ENCODE results near the gene DNM2. TPM values are rescaled to one million over a fixed set of nuclear protein-coding genes. Genes with fewer than 3 reads are reported as not detected.

Gene DNM2
- total RNA-seq, 2 experiments from 2014 or later, result 144 to 150 TPM

GRCh38 chr19:10796653-10797052 is 78.8 kb downstream of the DNM2 start:
- CTCF ChIA-PET, result interaction anchor here (1.0 to 1.8 kb wide), 3 partner anchors 36 to 79 kb away, joined by 3 to 4 read pairs (median 3); partner anchors contain the start of genes DNM2 and TMED1
- POLR2A ChIA-PET, result interaction anchor here (1.0 to 1.1 kb wide), 2 partner anchors 26 to 68 kb away, joined by 3 to 5 read pairs; no protein-coding TSS in a partner anchor

- CTCF ChIA-PET, result interaction anchor here (1.0 to 1.8 kb wide), 2 partner anchors 36 to 39 kb away, joined by 3 to 4 read pairs; partner anchors contain the start of gene TMED1
- POLR2A ChIA-PET, result interaction anchor here (1.0 kb wide), 1 partner anchor 26 kb away, joined by 5 read pairs; no protein-coding TSS in a partner anchor
Observed at GRCh38 chr19:10797078-10797477, 79.2 kb downstream of the DNM2 start.

- ChIA-PET POLR2A (interaction anchor here (1.0 kb wide), 1 partner anchor 25 kb away, joined by 5 read pairs; no protein-coding TSS in a partner anchor), CTCF (interaction anchor here (1.0 to 1.8 kb wide), 2 partner anchors 37 to 38 kb away, joined by 3 to 4 read pairs; partner anchors contain the start of gene TMED1)
Observed at GRCh38 chr19:10797541-10798256, 79.8 kb downstream of the DNM2 start.

DNA sequence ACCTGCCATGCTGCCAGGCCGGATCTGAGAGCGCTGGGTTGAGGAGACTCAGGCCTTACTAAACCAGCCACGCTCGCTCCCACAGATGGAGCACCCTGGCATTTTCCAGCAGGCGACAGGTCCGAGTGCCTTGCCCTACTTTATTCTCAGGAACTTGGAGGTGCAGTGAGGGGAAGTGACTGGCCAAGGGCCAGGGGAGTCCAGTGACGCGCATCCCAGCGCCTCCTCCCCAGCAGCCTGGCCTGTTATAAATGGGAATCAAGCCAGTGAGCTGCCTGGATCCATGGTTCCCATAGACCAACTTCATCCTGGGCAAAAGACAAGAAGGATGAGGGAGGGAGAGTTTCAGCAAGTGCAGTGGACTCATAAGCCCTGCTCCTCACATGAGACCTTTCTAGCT is 82.6 kb downstream of the DNM2 start:
- CTCF ChIA-PET, result no interaction called here
- POLR2A ChIA-PET, result no interaction called here

DNA sequence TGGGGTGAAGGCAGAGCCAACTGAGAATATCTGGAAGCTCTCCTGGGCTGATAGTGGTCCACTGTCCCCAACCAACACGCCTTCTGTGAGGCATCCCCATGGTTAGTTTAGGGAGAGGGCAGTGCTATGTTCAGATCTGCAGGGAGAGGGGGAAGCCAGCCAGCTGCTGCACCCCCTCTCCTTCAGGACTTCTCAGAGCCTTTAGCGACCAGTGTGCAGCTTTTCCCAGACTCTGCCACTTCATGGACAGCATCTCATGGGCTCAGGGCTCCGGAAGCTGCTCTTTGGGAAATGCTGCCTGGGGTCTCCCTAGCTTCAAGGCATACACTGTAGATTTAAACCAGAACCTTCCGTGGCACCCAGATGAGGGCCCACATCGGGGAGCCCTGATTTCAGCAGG is 84.6 kb downstream of the DNM2 start:
- ChIA-PET POLR2A (no interaction called here), CTCF (interaction anchor here (0.6 to 1.5 kb wide), 2 partner anchors 62 to 379 kb away, joined by 4 to 6 read pairs; no protein-coding TSS in a partner anchor)

DNA sequence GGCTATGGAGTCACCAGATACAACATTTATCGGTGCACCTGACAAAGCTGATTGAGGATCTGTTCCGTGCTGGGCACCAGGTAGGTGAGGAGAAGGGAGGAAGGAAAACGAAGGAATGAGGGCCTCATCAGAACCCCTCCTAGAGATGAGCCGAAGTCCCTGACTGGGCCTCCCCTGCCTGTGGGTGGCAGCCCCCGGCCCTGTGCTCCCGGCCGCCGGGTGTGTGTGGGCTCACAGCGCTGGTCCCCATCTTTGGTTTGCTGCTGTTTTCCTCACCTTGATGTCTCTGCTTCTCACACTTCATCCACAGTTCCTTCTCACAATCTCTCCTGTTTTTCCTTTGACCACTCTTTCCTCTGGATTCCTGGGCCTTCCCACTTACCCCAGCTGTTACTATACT is 85.4 kb downstream of the DNM2 start:
- POLR2A ChIA-PET, result no interaction called here
- CTCF ChIA-PET, result interaction anchor here (0.6 kb wide), 1 partner anchor 59 kb away, joined by 3 read pairs; no protein-coding TSS in a partner anchor

DNA sequence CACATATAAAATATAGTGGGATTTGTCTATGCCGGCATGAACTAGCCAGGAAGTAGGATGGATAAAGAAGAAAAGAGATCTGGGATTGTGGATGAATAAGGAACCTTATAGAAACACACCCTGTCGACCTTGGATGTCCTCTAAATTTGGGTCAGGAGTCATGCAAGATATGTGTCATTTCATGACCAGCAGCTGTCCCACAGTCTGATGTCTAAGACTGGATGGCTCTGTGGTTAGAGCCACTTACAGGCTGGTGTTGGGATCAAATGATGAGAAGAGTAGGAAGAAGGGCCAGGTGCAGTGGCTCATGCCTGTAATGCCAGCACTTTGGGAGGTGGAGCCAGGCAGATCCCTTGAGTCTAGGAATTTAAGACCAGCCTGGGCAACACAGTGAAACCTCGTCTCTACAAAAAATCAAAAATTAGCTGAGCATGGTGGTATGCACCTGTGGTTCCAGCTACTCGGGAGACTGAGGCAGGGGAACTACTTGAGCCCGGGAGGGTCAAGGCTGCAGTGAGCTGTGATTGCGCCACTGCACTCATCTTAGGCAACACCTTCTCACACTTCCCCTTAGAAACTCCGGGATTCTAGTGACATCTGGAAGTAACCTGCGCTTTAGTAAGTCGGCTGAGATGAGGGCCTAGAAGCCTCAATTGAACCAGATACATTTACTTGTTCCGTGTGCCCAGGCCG is 87.3 kb downstream of the DNM2 start:
- ChIA-PET POLR2A (no interaction called here), CTCF (interaction anchor here (1.3 kb wide), 1 partner anchor 16 kb away, joined by 4 read pairs; no protein-coding TSS in a partner anchor)

DNA sequence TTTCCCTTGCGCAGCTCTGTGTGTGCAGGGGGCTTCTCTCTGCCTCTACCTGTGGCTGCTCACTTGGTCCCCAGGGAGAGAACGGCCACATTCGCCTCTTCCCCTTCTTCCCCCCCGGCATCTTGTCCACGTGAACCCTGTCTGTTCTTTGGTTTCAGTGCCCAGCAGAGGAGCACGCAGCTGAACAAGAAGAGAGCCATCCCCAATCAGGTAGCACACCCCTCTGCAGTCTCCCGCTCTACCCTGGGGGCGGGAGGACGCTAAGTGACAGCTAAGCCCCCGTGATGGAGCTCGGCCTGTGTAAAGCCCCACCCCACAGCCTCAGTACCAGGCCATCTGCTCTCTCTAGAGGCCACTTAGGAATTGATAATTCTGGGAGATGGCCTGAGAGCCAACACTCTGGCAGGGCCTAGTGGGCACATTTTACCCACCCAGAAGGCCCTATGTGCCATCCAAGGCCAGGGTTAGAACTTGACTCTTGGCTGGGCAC is 87.9 kb downstream of the DNM2 start:
- CTCF ChIA-PET, result interaction anchor here (1.3 kb wide), 1 partner anchor 15 kb away, joined by 4 read pairs; no protein-coding TSS in a partner anchor
- POLR2A ChIA-PET, result no interaction called here

GRCh38 chr19:10808937-10809649 is 91.2 kb downstream of the DNM2 start:
- ChIA-PET POLR2A (no interaction called here), CTCF (interaction anchor here (1.2 kb wide), 1 partner anchor 19 kb away, joined by 3 read pairs; no protein-coding TSS in a partner anchor)

GRCh38 chr19:10809651-10810285 is 91.9 kb downstream of the DNM2 start:
- POLR2A ChIA-PET, result no interaction called here

DNA sequence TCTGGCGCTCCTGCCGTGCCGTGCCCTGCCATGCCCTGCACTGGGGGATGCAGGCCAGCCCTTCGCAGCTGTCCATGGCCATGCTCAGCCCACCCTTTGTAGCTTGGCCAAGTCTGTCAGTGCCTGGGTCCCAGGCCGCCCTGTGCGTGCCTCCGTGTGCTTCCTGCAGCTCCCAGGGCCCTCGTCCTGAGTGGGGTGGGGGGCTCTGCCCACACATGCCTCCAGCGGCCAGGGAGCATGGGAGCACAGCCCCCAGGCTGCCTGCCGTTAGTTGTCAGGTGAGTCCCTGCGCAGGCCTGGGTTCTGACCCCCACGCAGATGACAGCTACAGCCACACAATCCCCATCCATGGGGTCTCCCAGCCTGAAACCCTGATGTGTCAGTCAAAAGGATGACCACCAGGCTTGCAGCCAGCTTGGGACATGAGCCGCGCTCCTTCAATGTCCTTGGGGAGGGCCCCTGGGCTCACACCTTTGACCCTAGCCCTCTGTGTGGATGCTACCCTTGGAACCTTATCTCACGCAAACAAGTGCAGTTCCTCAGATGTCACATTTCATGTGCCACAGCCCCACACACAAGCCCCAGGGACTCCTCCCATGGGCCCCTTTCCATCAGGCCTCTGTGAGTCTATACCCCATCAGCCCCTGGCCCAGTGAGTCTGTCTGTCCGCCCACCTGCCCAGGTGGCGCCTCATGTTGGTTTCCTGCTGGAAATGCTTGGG is 93.7 kb downstream of the DNM2 start:
- ChIA-PET POLR2A (interaction anchor here (1.0 kb wide), 1 partner anchor 25 kb away, joined by 3 read pairs; the partner anchor contains the start of gene TMED1), CTCF (no interaction called here)

More at GRCh38 chr19:10809651-10810285, 91.9 kb downstream of the DNM2 start:
- CTCF ChIA-PET, result interaction anchor here (1.1 to 1.2 kb wide), 2 partner anchors 18 to 92 kb away, joined by 3 read pairs; no protein-coding TSS in a partner anchor

- POLR2A ChIA-PET, result interaction anchor here (1.0 kb wide), 1 partner anchor 24 kb away, joined by 3 read pairs; the partner anchor contains the start of gene TMED1
Observed at GRCh38 chr19:10812196-10812595, 94.3 kb downstream of the DNM2 start.

DNA sequence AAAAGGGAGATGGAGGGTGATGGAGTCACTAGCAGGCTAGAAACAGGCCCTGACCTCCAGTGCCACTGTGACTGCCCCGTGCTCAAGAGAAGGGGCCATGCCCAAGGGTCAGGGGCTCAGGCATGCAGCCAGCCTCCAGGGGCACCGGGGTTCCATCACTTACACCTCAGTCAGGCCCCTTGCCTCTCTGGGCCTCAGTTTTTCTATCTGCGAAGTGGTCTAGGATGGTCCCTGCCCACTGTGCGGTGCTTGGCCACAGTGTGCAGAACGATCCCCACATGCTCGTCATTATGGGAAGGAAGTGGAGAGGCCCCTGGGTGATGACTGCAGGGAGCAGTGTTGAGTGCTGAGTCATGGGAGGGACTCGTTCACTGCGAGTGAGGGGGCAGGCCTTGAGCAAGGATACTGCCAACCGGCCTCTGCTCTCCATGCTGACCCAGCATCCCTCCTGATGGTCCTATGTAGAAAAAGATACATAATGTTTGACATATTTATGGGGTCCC is 95.1 kb downstream of the DNM2 start:
- CTCF ChIA-PET, result interaction anchor here (0.7 kb wide), 2 partner anchors 66 to 240 kb away, joined by 3 read pairs; no protein-coding TSS in a partner anchor

More at GRCh38 chr19:10812196-10812595, 94.3 kb downstream of the DNM2 start:
- CTCF ChIA-PET, result no interaction called here

DNA sequence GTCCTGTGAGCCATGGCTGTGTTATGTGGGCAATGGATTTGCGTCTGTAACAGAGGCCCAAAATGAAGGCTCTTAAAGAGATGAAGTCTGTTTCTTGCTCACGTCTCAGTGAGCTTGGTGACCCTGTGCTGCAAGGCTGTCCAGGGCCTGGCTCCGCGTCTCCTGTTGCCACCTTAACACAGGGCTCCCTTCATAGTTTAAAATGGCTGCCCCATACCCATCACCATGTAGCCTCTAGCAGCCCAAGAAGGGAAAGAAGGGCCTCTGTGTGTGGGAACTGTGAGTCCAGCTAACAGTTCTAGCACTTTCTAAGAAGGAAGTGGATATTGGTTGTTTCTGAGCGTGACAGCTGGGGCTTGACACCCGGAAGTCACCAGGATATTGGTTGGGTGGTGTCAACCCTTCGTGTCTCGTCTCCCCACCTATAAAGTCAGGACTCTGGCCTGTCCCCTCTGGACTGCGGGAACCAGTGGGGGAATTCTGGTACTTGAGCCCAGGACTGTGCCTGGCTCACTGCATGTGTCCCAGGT is 97.2 kb downstream of the DNM2 start:
- POLR2A ChIA-PET, result interaction anchor here (0.6 kb wide), 1 partner anchor 435 kb away, joined by 3 read pairs; the partner anchor contains the start of gene TYK2
- CTCF ChIA-PET, result interaction anchor here (0.7 to 1.5 kb wide), 3 partner anchors 15 to 49 kb away, joined by 3 read pairs; no protein-coding TSS in a partner anchor

More for the DNA sequence above, 95.1 kb downstream of the DNM2 start:
- POLR2A ChIA-PET, result no interaction called here

DNA sequence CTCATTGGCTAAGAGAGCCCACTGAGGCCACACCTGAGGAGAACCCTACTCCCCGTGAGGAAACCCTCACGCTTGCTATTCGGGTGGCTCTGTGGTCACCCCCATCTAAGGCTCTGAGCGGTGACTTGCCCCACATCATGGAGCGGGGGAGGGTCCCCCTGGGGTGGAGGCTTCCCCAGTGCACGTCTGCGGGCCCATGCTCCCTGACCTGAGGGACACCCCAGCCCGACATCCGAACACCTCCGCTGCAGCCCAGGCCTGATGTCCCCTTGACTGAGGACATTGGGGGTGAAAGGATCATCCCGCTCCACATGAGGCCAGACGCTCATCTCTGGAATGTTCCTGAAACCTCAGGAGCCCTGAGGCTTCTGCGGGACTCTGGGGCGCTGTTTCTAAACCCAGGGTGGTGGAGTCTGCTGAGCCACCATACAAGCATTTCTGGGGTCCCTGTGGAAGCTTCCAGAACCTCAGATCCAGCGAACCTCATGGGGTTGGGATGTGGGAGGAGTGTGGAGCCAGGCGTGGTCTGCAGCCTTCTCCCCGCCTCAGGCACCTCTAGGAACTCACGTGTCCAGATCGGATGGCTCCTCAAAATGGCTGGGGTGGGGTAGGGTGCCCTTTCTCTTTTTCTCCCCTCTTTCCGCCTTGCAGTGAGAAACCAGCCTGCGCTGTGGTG is 98.2 kb downstream of the DNM2 start:
- POLR2A ChIA-PET, result interaction anchor here (0.6 kb wide), 1 partner anchor 39 kb away, joined by 3 read pairs; no protein-coding TSS in a partner anchor

GRCh38 chr19:10816691-10817090 is 98.8 kb downstream of the DNM2 start:
- CTCF ChIA-PET, result no interaction called here
- POLR2A ChIA-PET, result no interaction called here

More for the DNA sequence above, 98.2 kb downstream of the DNM2 start:
- CTCF ChIA-PET, result interaction anchor here (0.5 kb wide), 1 partner anchor 9 kb away, joined by 3 read pairs; no protein-coding TSS in a partner anchor
